Measurements from ENCODE around the gene CCL15.

The CCL15 gene

DNA sequence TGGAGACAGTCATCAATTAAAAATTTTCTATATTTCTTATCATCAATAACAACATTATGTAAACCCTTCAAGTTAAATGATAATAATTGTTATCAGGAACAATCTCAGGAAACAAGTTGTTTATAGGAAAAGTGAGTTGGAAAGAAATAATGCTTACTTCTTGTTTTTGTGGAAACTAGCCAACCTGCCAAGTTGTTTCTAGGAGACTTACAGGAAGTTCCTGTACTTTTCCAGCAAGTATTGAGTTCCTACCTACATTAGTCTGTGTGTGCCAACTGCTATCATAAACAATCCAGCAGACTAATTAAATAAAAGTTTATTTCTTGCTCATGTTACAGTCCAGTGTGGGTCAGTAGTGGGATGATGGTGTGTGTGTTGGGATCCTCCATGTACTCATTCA is 13.2 kb downstream of the CCL15 start:
- DNase-seq, result no peak

DNA sequence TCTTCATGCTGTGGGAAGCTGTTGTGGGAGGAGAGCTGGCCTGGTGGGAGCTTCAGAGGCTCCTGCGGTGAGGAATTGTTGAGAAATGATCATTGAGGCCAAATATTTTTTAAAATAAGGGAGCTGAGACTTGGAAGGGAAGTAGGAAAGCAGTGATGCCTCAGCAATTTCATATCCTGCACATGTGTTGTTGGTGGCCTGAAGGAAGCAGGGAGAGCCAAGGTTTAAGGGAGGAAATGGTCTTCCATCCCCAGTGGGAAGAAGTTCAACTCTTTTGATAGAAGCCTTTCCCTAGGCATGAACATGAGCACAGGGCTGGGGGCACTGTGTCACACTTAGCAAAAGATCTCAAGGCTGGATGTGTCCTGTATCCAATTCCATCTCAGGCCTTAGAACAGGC is 14.7 kb downstream of the CCL15 start, which contains the start of gene CCL14:
Gene CCL14 (minus strand): TSS at position 87 of the 400 bp plus-strand sequence. CDS start 80 bp downstream, at position 7.
- no peak for DNase-seq

DNA sequence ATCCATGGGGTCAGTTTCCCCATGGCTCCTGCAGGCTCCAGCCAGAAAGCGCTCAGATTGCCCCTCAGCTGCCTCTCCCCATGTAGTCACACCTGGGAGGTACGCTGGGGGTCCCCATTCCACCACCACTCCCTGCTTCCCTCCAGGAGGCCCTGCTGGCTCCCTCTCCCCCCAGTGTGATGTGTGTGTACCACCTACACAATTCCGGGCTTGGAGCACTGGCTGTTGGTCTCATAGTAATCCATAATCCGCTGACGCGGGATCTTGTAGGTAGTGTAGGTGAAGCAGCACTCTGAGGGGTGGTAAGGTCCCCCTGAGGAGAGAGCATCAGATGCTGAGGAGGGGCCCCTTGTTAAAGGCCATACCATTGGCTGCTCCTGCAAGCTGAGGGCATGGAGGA is 17.2 kb downstream of the CCL15 start:
- no peak for DNase-seq

DNA sequence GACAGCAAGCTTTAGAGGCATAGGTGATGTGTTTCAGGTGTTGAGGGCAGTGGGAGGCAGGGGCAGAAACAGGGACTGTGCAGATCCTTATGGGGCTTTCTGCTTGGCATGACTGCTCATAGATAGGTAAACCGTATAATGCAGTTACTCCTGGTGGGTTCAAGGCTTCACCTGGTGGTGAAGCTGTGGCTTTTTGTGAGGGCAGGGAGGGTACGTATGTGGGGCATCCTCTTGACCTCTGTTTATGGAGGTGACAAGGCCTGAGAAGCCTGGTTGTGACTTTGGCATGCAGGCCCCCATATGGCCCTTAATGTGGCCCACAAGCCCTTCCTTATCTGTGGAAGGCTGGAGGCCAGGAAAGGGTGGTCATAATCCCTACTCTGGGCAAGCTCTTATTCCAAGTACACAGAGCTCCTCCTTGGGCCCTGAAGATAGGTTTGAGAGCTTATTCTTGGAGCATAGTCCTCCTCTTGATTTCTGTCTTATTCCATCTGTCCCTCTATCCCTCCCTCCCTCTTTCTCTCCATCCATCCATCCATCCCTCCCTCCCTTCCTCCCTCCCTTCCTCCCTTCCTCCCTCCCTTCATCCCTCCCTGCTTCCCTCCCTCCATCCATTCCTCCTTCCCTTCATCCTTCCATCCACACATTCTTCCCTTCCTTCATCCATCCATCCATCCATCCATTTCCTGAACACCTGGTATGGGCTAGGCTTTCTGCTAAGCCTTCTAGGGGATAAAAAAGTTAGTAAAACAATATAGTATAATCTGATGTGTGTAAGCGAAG is 18.8 kb downstream of the CCL15 start:
- no peak for DNase-seq

DNA sequence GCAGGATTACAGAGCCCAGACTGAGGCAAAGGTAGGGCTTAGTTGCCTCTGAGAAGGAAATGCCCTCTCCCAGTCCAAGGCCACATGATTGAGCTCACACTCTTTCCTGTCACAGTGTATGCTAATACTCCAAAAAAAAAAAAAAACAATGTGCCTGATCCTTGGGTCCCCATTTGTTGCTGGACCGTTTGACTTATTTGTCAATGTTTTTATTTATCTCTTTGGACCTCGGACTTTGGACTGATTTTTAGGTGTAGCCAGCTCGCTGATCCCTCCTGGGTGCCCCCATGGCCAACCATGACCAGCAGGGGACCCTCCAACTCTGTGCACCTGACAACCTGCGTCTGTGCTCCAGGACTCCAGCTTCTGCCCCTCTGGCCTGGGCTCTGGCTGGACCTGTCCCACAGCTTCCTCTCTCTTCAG is 19.4 kb downstream of the CCL15 start:
- no peak for DNase-seq

DNA sequence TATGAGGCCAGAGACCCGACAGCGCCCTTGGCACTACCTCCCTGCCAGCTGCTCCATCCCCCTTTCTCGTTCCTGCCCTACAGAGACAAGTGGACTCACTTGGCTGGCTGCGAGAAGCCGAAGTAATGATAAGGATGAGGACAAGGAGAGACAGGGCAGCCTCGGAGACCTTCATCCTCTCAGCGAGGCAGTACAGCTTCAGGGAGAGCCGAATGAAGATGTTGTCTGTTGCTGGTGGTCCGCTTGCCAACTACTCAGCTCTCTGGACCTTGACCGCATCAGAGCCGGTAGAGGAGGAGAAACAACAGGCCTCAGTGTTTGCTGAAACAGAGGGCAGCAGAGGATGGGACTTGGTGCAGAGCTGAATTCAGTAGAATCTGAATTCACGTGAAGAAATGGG is 20.1 kb downstream of the CCL15 start, which contains the start of gene CCL16:
Gene CCL16 (minus strand): TSS at position 252 of the 400 bp plus-strand sequence. CDS start 77 bp downstream, at position 175.
- no peak for DNase-seq

DNA sequence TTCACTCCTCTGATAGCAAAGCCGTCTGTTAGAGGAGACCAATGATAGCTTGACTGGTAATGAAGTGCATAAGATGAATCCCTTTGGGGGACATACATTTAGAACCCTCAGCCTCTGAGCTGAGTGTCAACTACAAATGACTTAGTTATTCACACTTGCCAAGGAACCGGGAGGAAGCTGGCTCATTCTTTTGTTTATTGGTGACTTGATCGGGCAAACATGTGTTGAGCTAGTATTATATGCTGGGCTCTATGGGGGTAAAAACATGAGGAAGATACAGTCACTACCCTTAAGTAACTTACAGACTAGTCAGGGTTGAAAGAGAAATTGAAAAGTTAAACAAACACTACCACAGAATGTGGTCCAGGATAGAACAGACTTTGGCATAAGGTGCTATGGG is 23.0 kb downstream of the CCL15 start:
- no peak for DNase-seq

DNA sequence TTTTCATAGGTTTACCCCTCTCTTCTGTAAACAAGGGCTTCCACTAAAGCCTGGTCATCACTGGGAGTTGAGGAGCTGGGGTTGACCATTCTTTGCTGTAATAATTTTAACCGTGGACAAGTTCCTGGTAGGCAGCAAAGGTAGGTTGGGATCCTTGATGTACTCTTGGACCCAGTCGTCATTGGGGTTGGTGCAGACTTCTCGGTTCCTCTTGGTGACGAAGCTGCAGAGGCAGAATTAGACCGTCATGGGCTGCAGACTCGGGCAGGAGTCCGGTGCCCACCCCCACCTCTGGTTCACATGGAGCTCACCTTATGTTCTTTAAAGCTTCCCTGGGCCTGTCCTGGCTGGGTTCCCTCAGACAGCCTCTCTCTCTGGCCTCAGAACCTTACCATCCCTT is 23.8 kb downstream of the CCL15 start:
- no peak for DNase-seq

DNA sequence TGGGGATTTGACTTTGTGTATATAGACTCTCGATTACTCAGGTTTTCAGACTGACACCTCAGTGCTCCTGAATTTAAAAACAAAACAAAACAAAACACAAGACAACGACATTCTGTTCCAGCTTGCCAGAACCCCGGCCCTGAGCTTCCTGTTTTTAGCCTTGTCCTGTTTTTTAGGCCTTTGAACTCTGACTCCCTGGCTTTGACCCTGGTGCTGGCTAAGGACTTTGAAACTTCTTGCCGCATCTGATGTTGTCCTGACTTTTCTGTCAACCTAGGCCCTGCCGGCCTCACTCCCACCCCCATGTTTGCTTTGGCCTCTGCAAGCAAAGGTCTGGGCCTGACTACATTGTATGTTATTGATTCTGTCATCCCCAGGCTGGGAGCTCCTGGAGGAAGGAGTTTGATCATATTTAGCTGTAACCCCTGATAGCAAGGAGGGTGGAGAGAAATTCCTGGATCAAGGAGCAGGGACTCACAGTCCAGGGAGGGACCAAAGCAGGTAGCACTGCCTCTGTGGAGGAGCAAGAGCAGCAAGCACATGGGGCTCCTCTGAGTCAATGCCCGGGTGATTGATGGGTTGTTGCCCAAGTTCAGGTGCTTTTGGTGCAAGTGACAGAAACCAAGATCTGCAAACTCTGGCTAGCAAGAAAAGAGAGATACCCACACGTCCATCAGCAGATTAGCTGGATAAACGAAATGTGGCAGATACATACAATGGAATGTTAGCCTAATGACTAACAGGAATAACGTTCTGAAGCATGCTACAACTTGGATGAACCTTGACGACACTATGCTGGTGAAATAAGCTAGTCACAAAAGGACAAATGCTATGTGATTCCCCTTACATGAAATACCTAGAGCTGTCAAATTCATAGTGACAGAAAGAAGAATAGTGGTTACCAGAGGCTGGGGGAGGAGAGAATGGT is 27.8 kb downstream of the CCL15 start:
- no peak for DNase-seq

DNA sequence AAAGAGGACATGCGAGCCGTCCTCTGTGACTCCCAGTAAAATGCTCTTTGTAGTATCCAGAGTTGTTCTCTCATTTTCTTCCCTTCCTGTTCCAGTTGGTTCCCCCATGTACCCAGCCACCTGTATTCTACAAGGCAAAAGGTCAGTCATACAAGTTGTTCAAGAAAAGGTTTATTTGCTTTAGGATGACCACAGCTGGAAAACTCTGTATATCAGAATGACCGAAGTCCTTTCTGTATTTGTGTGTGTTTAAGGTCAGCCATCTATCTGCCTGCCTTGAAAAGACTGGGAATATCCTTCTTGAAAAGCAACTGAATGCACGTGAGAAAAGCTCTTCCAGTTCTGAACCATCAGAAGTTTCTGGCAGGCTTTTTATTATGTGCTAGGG is 28.4 kb downstream of the CCL15 start:
- no peak for DNase-seq

DNA sequence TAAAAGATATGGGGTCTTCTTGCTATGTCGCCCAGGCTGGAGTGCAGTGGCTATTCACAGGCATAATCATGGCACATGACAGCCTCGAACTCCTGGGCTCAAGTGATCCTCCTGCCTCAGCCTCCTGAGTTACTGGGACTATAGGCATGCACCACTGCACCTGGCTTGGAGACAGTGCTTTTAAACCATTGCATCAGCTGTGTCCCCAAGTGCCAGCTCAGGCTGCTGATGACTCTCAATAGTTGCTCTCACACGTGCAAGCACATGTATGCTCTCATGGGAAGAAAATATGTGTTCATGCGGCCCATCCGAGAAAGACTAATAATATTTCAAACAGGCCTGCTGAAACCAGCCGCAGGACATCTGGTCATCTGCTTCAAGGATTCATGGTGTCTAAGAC is 28.8 kb downstream of the CCL15 start:
- DNase-seq, result no peak

DNA sequence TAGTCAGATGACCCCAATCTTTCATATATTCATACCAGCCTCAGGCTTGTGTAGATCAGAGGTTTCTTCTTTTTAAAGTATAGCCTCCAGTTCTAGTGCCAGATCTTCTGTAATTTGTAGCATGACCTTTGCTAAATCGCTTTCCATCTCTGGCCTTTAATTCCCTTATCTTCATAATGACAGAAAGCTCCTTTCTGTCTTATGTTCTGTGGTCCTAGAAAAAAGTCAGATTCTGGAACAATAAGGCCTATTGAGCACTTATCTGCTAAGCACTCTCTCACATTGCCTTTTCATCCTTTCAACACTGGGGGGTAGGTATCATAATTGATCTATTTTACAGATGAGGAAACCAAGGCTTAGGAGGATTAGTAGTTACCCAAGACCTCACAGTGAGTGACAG is 29.3 kb downstream of the CCL15 start:
- DNase-seq, result no peak

DNA sequence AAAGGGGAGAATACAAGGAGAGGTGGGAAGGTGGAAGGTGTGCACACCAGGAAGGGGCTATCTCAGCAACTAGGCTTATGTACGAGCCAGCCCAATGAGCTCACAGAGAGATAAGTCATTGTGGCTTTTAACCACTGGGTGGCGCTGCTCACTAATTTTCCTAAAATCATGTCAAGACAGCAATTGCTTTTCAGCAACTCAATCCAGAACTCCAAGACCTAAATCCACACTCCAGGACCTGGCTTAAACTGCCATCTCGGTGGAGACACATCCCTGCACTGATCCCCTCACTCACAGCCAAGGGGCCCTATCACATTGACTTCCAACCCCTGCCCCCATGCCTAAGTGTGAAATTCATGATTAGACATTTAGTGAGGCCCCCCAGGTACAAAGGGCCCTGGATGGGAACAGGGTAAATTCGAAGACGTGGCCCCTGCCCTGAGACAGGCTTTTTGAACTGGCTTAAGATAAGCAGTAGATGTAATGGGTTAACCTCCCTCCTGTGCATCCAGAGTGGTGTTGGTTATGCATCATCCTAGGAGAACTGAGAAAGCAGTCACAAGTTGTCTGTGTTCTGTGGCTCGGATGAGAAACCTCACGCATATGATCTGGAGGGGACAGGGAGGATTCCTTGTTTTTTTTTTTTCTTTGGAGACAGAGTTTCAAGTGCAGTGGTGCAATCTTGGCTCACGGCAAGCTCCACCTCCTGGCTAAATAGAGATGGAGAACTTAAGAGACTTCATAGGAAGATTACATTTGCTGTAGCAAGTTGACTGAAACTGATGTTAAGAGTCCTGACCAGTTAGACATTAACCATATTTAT is 31.6 kb downstream of the CCL15 start:
- DNase-seq, result peak; percentile 58

DNA sequence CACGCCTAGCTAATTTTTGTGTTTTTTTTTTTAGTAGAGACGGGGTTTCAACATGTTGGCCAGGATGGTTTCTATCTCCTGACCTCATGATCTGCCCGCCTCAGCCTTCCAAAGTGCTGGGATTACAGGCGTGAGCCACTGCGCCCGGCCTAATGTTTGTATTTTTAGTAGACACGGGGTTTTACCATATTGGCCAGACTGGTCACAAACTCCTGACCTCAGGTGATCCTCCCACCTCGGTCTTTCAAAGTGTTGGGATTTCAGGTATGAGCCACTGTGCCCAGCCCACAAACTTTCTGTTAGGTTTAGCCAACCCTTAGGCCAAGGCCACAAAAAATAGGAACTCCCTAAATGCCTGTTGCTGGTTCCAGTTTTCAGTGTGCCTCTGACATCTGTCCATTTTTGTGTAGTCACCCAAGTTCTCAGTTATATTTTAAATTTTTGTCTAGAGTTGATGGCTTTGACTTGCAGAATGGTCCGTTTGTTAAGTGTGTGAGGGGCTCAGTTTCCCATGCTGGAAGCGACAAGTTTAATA is 32.8 kb downstream of the CCL15 start:
- no peak for DNase-seq

DNA sequence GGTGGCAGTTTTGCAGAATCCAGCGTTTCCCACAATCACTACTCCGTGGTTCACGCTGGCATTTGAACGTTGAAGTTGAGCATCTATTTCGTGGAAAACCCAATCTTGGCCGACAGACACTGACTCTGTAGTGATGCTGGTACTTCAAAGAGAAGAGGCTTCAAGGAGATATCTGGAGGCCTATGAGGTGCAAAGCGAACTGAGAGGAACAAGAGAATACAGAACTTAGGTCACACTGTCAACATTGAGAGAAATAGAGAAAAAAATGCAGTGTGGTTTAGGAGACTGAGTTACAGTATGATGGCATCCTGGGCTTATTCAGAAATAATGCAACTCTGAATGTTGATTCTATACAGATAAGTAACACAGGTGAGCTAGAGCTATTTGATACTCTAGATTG is 36.1 kb downstream of the CCL15 start:
- DNase-seq, result no peak

DNA sequence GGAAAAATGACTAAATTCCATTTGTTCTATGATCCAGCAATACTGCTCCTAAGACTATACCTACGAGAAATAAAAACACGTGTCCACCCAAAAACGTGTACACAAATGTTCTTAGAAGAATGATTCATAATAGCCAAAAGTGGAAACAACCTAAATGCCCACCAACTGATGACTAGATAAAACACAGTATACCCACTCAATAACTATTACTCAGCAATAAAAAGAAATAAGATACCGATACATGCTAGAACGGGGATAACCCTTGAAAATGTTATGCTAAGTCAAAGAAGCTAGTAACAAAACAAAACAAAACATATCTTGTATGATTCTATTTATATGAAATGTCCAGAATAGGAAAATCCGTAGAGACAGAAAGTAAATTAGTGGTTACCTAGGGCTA is 37.7 kb downstream of the CCL15 start:
- no peak for DNase-seq

DNA sequence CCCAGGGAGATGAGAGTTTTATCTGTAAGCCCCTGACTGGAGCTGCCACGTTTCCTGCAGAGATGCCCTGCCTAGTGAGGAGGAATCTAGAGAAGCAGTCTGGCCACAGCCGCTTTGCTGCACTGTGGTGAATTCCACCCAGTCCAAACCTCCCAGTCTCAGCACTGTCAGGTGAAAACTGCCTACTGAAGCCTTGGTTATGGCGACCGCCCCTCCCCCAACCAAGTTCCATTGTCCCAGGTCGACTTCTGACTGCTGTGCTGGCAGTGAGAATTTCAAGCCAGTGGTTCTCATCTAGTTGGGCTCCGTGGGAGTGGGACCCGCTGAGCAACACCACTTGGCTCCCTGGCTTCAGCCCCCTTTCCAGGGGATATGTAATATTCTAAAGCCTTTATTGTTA is 47.6 kb downstream of the CCL15 start:
- no peak for DNase-seq

DNA sequence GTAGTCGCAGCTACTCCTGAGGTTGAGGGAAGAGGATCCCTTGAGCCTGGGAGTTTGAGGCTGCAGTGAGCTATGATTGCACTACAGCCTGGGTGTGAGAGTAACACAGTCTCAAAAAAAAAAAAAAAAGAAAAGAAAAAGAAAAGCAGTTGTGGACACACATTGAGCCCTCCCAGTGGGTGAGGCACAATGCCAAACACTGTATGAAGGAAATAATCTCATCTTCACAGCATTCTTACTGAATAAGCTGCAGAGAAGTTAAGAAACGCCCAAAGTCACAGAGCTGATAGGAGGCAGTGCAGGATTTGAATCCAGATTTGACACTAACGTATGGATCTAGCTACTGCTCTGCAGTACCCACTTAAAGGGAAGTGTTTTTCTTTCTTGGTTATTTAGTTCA is 52.0 kb downstream of the CCL15 start:
- DNase-seq, result no peak

DNA sequence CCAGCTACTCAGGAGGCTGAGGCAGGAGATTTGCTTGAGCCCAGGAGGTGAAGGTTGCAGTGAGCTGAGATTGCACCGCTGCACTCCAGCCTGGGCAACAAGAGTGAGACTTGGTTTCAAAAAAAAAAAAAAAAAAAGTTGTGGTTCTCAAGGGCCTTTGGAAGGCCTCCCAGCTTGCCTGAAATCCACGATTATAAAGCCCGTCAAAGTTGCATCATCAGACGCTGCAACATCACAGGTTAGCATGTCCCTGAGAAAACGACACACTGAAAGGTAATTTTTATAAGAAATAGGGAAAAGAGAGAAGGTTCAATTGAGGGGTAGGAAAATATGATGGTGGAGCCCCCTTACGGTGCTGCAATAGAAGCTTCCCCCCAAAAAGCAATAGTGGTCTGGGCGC is 53.3 kb downstream of the CCL15 start:
- no peak for DNase-seq
